ENCODE measurements around the gene MTMR4. TPM values are rescaled to one million over a fixed set of nuclear protein-coding genes. Genes with fewer than 3 reads are reported as not detected.

Gene MTMR4
- polyA plus RNA-seq, 2 of the 4 experiments (the other 2 are of a cell fraction), result 13.8 to 20.0 TPM

GRCh38 chr17:58517928-58518609 lies 3.6 kb upstream of the MTMR4 start (continued):
- TF ChIP-seq ELK1 (IDR thresholded peaks at IDR 0.05; ENCODE audit: low read depth, low read length) (peak; percentile 82; the same call in 1 of the 2 replicates), CBX2 (IDR thresholded peaks at IDR 0.05; ENCODE audit: borderline replicate concordance, low read depth) (no peak), MAFK (IDR thresholded peaks at IDR 0.05; ENCODE audit: partially characterized antibody) (no peak), RARB (CRISPR knock-in tag; IDR thresholded peaks at IDR 0.05) (no peak), POLR2A (IDR thresholded peaks at IDR 0.05; ENCODE audit: low read length) (peak; percentile 39), RCOR1 (IDR thresholded peaks at IDR 0.05; ENCODE audit: low read depth, low read length) (no peak), TFCP2L1 (CRISPR knock-in tag; IDR thresholded peaks at IDR 0.05) (no peak)

- Histone ChIP-seq H3K9me3 (no peaks in the 10 kb centered on the region), H3K27ac (peak overlapping the region; percentile 69 to 87), H3K4me1 (peaks cover 15% of the 10 kb centered on the region), H3K4me3 (peak overlapping the region; percentile 59), H3K4me2 (peak overlapping the region; percentile 89)
- POLR2A ChIA-PET, result interaction anchor here (0.6 to 2.9 kb wide), 5 partner anchors 15 to 1102 kb away, joined by 3 to 106 read pairs (median 8); partner anchors contain the start of gene CLTC
- DNase-seq (ENCODE audit: low read depth in 1 of 2, low spot score in 1 of 2) (peak in 1 of 2 experiments; percentile 70), FAIRE-seq (no peak), ATAC-seq (peak in 1 of 2 experiments; percentile 41; a peak in 2 of 6 replicates)
- CTCF ChIA-PET, result interaction anchor here (0.6 to 9.8 kb wide), 18 partner anchors 12 to 637 kb away, joined by 3 to 187 read pairs (median 12); no protein-coding TSS in a partner anchor
- WGBS (ENCODE audit: missing lambda C conversion rate), result 4% methylated on average over 26 of the region's 27 CpGs
- TF ChIP-seq FOSL2 (IDR thresholded peaks at IDR 0.05), result no peak
- peak; percentile 82 for TF ChIP-seq FOSL2 (CRISPR knock-in tag; IDR thresholded peaks at IDR 0.05)
- no peak for TF ChIP-seq HDAC2 (IDR thresholded peaks at IDR 0.05)
- no peak for TF ChIP-seq CBX8 (IDR thresholded peaks at IDR 0.05)
- peak; percentile 48 for TF ChIP-seq POLR2A (IDR thresholded peaks at IDR 0.05; ENCODE audit: low read length)
- peak; percentile 88; the same call in 1 of the 2 replicates for TF ChIP-seq PHF8 (IDR thresholded peaks at IDR 0.05; ENCODE audit: borderline replicate concordance, low read depth)
- no peak for TF ChIP-seq HOXB5 (CRISPR knock-in tag; IDR thresholded peaks at IDR 0.05)
These were observed 3.0 kb upstream of the MTMR4 start for GRCh38 chr17:58517378-58517927.

- peaks cover 15% of the 10 kb centered on the region for H3K4me1 ChIP-seq
- FAIRE-seq (no peak), ATAC-seq (no peak), DNase-seq (ENCODE audit: low read depth in 1 of 2, low spot score in 1 of 2) (no peak)
- ChIA-PET CTCF (interaction anchor here (0.9 to 9.8 kb wide), 6 partner anchors 11 to 200 kb away, joined by 3 to 187 read pairs (median 12); no protein-coding TSS in a partner anchor), POLR2A (interaction anchor here (1.1 to 2.9 kb wide), 2 partner anchors 114 to 115 kb away, joined by 3 to 106 read pairs; no protein-coding TSS in a partner anchor)
- H3K4me2 ChIP-seq, result peak overlapping the region; percentile 89
- 34% methylated on average over 2 of the region's 2 CpGs for WGBS (ENCODE audit: missing lambda C conversion rate)
- TF ChIP-seq CHD2 (IDR thresholded peaks at IDR 0.05; ENCODE audit: low read length, partially characterized antibody), result no peak
- no peaks in the 10 kb centered on the region for H3K9me3 ChIP-seq
- H3K27ac ChIP-seq, result peak overlapping the region; percentile 69 to 87
- peak overlapping the region; percentile 59 for H3K4me3 ChIP-seq
These were observed 2.4 kb upstream of the MTMR4 start for GRCh38 chr17:58516644-58517377.

- TF ChIP-seq CEBPB (IDR thresholded peaks at IDR 0.05), result no peak
- no peak for TF ChIP-seq MAZ (IDR thresholded peaks at IDR 0.05; ENCODE audit: borderline replicate concordance, low read depth, low read length)
- TF ChIP-seq HOXA7 (CRISPR knock-in tag; IDR thresholded peaks at IDR 0.05), result no peak
- TF ChIP-seq MYC (IDR thresholded peaks at IDR 0.05; ENCODE audit: borderline replicate concordance, low read length), result no peak
- no peak for TF ChIP-seq ZC3H11A (IDR thresholded peaks at IDR 0.05)
- TF ChIP-seq CTCF (IDR thresholded peaks at IDR 0.05), result no peak
- TF ChIP-seq TFCP2L1 (CRISPR knock-in tag; IDR thresholded peaks at IDR 0.05), result no peak
- Histone ChIP-seq H3K9me3 (no peaks in the 10 kb centered on the region), H3K27ac (no peak overlapping the region), H3K4me1 (peaks cover 15% of the 10 kb centered on the region), H3K4me2 (no peak overlapping the region), H3K4me3 (no peak overlapping the region)
- DNase-seq (ENCODE audit: low read depth in 1 of 2, low spot score in 1 of 2) (no peak), FAIRE-seq (no peak), ATAC-seq (no peak)
- CTCF ChIA-PET, result interaction anchor here (0.8 to 3.1 kb wide), 5 partner anchors 9 to 266 kb away, joined by 3 to 12 read pairs (median 4); no protein-coding TSS in a partner anchor
- POLR2A ChIA-PET, result interaction anchor here (2.5 kb wide), 1 partner anchor 116 kb away, joined by 24 read pairs; no protein-coding TSS in a partner anchor
- 79% methylated on average over 2 of the region's 2 CpGs for WGBS (ENCODE audit: missing lambda C conversion rate)
These were observed 848 bp upstream of the MTMR4 start for GRCh38 chr17:58515286-58515685.

All from A549 (cell line).